ENCODE results near the gene TFAM. TPM values are rescaled to one million over a fixed set of nuclear protein-coding genes. Genes with fewer than 3 reads are reported as not detected.

TFAM gene
- total and polyA plus RNA-seq, 2 of the 8 experiments (the other 6 are each of a cell fraction or from before 2014, with no cell fraction given) = 29.3 to 97.3 TPM

DNA sequence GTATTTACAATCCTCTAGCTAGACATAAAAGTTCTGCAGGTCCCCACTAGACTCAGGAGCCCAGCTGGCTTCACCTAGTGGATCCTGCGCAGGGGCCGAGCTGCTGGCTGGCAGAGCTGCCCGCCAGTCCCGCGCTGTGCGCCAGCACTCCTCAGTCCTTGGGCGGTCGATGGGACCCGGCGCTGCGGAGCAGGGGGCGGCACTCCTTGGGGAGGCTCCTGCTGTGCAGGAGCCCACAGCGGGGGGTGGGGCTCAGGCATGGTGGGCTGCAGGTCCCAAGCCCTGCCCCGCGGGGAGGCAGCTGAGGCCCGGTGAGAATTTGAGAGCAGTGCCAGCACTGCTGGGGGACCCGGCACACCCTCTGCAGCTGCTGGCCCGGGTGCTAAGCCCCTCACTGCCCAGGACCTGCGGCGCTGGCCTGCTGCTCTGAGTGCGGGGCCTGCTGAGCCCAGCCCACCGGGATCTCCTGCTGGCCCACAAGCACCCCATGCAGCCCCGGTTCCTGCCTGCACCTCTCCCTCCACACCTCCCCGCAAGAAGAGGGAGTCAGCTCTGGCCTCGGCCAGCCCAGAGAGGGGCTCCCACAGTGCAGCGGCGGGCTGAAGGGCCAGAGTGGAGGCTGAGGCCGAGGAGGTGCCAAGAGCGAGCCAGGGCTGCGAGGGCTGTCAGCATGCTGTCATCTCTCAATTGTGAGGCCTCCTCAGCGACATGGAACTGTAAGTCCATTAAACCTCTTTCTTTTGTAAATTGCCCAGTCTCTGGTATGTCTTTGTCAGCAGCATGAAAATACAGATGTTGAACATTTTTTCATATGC is 63.1 kb downstream of the TFAM start:
- 94% methylated on average over 22 of the region's 31 CpGs; no CpG with 5 or more reads in 1 of the 2 experiments for WGBS, 2 experiments (ENCODE audit: extremely low coverage in 1 of 2, insufficient coverage in 1 of 2, insufficient read length in 1 of 2, insufficient replicate concordance in 2 of 2, low coverage in 1 of 2, low lambda C conversion rate in 2 of 2, missing lambda C conversion rate in 1 of 2)
- TF ChIP-seq SP4 (IDR thresholded peaks at IDR 0.05; ENCODE audit: low read length) = no peak
- TF ChIP-seq CHD1 (IDR thresholded peaks at IDR 0.05; ENCODE audit: low read depth, low read length) = no peak
- no peak for TF ChIP-seq SRF (IDR thresholded peaks at IDR 0.05; ENCODE audit: low read depth, low read length)
- TF ChIP-seq POLR2A (IDR thresholded peaks at IDR 0.05; ENCODE audit: control extremely low read depth in 1 of 2, low read depth in 2 of 2, low read length in 2 of 2) = no peak
- no peak for TF ChIP-seq TAF7 (optimal IDR thresholded peaks at IDR 0.05; ENCODE audit: borderline replicate concordance, low read depth, low read length)
- no peak for TF ChIP-seq KDM1A (IDR thresholded peaks at IDR 0.05; ENCODE audit: borderline replicate concordance, low read length)
- TF ChIP-seq RAD21 (IDR thresholded peaks at IDR 0.05 in 1 of 2, conservative IDR thresholded peaks at IDR 0.05 in 1 of 2; ENCODE audit: low read depth in 2 of 2, low read length in 2 of 2) = no peak
- TF ChIP-seq CBX8 (IDR thresholded peaks at IDR 0.05; ENCODE audit: borderline replicate concordance, low read depth, low read length) = no peak
- TF ChIP-seq SUZ12 (IDR thresholded peaks at IDR 0.05; ENCODE audit: low read length) = no peak
- no peak for TF ChIP-seq BCL11A (IDR thresholded peaks at IDR 0.05; ENCODE audit: low read depth in 2 of 2, low read length in 2 of 2)
- TF ChIP-seq CBX5 (IDR thresholded peaks at IDR 0.05; ENCODE audit: low read depth, low read length) = no peak
- TF ChIP-seq YY1 (IDR thresholded peaks at IDR 0.05; ENCODE audit: low read depth, low read length) = no peak
- no peak for TF ChIP-seq SIX5 (IDR thresholded peaks at IDR 0.05; ENCODE audit: low read depth, low read length)
- no peak for TF ChIP-seq FOSL1 (IDR thresholded peaks at IDR 0.05; ENCODE audit: insufficient read depth, low read depth, low read length)

More for the DNA sequence above, 63.1 kb downstream of the TFAM start:
- Histone ChIP-seq H3K23me2 (ENCODE audit: low read depth, low read length) (no peaks in the 10 kb centered on the region), H3K4me1 (replicated peaks in 1 of 4; ENCODE audit: control insufficient read depth in 3 of 4, insufficient read depth in 4 of 4, low read length in 3 of 4) (no peaks in the 10 kb centered on the region), H3K79me1 (ENCODE audit: low read depth, low read length) (no peaks in the 10 kb centered on the region), H3K18ac (ENCODE audit: extremely low read depth, low read length) (no peak overlapping the region), H2BK5ac (ENCODE audit: low read depth, low read length) (no peak overlapping the region), H4K20me1 (replicated peaks in 1 of 2; ENCODE audit: control insufficient read depth in 1 of 2, insufficient read depth in 2 of 2, low read length in 2 of 2) (no peaks in the 10 kb centered on the region), H4K91ac (replicated peaks; ENCODE audit: insufficient read length, low read length) (no peak overlapping the region), H3K14ac (ENCODE audit: insufficient read length) (no peak overlapping the region), H3K9ac (replicated peaks in 1 of 4; ENCODE audit: extremely low read depth in 1 of 4, low read depth in 3 of 4, low read length in 3 of 4) (no peak overlapping the region), H2BK15ac (ENCODE audit: low read length) (no peak overlapping the region), H3K27ac (ENCODE audit: low read depth, low read length) (no peak overlapping the region), H3K4me2 (ENCODE audit: insufficient read depth in 1 of 2, low read depth in 2 of 2, low read length in 2 of 2) (no peak overlapping the region), H2BK120ac (replicated peaks; ENCODE audit: low read depth, low read length) (no peak overlapping the region), H3K4ac (replicated peaks; ENCODE audit: insufficient read length, low read depth, low read length) (no peak overlapping the region), H3K36me3 (ENCODE audit: control insufficient read depth in 2 of 4, insufficient read depth in 4 of 4, low read length in 3 of 4) (no peaks in the 10 kb centered on the region; a peak in 1 of 8 replicates), H4K5ac (ENCODE audit: insufficient read length, low read depth, low read length) (no peak overlapping the region), H2AK5ac (ENCODE audit: low read depth, low read length) (no peak overlapping the region), H4K8ac (ENCODE audit: extremely low read depth, insufficient read depth, low read length) (no peak overlapping the region), H2BK20ac (ENCODE audit: low read length) (no peak overlapping the region), H3K23ac (ENCODE audit: insufficient read length) (no peak overlapping the region), H3K9me3 (ENCODE audit: insufficient read depth in 2 of 2, low read depth in 1 of 2, low read length in 1 of 2) (peaks cover 3 to 9% of the 10 kb centered on the region in 2 experiments; a peak in 3 of 4 replicates), H3K56ac (replicated peaks; ENCODE audit: insufficient read length, low read depth, low read length) (no peak overlapping the region), H2AFZ (ENCODE audit: low read length) (no peak overlapping the region), H3K4me3 (ENCODE audit: extremely low read depth in 1 of 4, insufficient read depth in 2 of 4, low read depth in 3 of 4, low read length in 4 of 4) (no peak overlapping the region), H3K27me3 (replicated peaks in 1 of 4; ENCODE audit: control insufficient read depth in 3 of 4, extremely low read depth in 1 of 4, insufficient read depth in 3 of 4, low read length in 3 of 4) (no peaks in the 10 kb centered on the region), H2BK12ac (ENCODE audit: low read depth, low read length) (no peak overlapping the region), H3K79me2 (ENCODE audit: control insufficient read depth in 1 of 2, insufficient read depth in 2 of 2, low read length in 2 of 2) (no peaks in the 10 kb centered on the region)
- no peak for FAIRE-seq
- ChIA-PET CTCF (ENCODE audit: partially characterized antibody) (interaction anchor here (1.0 kb wide), 1 partner anchor 61 kb away, joined by 3 read pairs; no protein-coding TSS in a partner anchor), POLR2A (ENCODE audit: partially characterized antibody) (no interaction called here)
- no peak for DNase-seq (ENCODE audit: low read depth in 1 of 2, low spot score in 2 of 2)

Data from H1 (cell line).